Activated B cell treated with CpG ODN at 0.5 μM for 24 hours (primary cell): ENCODE measurements around the gene DERL3. TPM values are rescaled to one million over a fixed set of nuclear protein-coding genes. Genes with fewer than 3 reads are reported as not detected.
A peak's percentile ranks its signal among the peaks of the same experiment; 100 is the strongest.

ENCODE experiments used
- ATAC-seq: fragments of 200-7000 bp; cut with Tn5 transposase; one replicate; pipeline ENCODE4 v1.10.0; 2021; ENCODE audit warnings: low read depth, mild to moderate bottlenecking, moderate library complexity
- CTCF ChIA-PET: fragments of 350-600 bp; sonication (Branson Sonifier 250); formaldehyde crosslinking; loops from one replicate; lab custom pipeline; 2021; ENCODE audit warnings: antibody characterized with exemption; lab: Charles Lee
- POLR2A ChIA-PET: fragments of 350-600 bp; sonication (Branson Sonifier 250); formaldehyde crosslinking; loops from one replicate; lab custom pipeline; 2021; ENCODE audit warnings: antibody characterized with exemption; lab: Charles Lee
- DNase-seq: peaks from one replicate; pipeline ENCODE4 v3.0.0; 2022
- H3K27ac Mint-ChIP-seq: one replicate; pipeline ENCODE4 v1.8.0; 2020; ENCODE audit warnings: mixed read lengths
- H3K27me3 Mint-ChIP-seq: one replicate; pipeline ENCODE4 v1.8.0; 2021; ENCODE audit warnings: mixed read lengths
- H3K36me3 Mint-ChIP-seq: one replicate; pipeline ENCODE4 v1.8.0; 2021; ENCODE audit warnings: low read depth, mixed read lengths
- H3K4me1 Mint-ChIP-seq: one replicate; pipeline ENCODE4 v1.8.0; 2021; ENCODE audit warnings: mixed read lengths
- H3K4me3 Mint-ChIP-seq: one replicate; pipeline ENCODE4 v1.8.0; 2020; ENCODE audit warnings: mild to moderate bottlenecking, mixed read lengths
- H3K9me3 Mint-ChIP-seq: one replicate; pipeline ENCODE4 v1.8.0; 2020; ENCODE audit warnings: mixed read lengths
- intact Hi-C: fragments of 100-400 bp; cut with micrococcal nuclease; formaldehyde crosslinking; loops from one replicate; pipeline ENCODE4 v1.15.1; 2024
- total RNA-seq: library from RNA; stranded (reverse); gene quantifications from 2 replicates; pipeline ENCODE4 v1.2.3, GENCODE V29; 2022
- TF ChIP-seq, protein P1 (sequence below): fragments of 200-600 bp; IDR thresholded peaks from one replicate; pipeline ENCODE4 v1.8.0; 2022; ENCODE audit warnings: antibody characterized with exemption, mild to moderate bottlenecking

Gene DERL3
- total RNA-seq: 15.4 and 18.3 TPM in 2 replicates

DNA sequence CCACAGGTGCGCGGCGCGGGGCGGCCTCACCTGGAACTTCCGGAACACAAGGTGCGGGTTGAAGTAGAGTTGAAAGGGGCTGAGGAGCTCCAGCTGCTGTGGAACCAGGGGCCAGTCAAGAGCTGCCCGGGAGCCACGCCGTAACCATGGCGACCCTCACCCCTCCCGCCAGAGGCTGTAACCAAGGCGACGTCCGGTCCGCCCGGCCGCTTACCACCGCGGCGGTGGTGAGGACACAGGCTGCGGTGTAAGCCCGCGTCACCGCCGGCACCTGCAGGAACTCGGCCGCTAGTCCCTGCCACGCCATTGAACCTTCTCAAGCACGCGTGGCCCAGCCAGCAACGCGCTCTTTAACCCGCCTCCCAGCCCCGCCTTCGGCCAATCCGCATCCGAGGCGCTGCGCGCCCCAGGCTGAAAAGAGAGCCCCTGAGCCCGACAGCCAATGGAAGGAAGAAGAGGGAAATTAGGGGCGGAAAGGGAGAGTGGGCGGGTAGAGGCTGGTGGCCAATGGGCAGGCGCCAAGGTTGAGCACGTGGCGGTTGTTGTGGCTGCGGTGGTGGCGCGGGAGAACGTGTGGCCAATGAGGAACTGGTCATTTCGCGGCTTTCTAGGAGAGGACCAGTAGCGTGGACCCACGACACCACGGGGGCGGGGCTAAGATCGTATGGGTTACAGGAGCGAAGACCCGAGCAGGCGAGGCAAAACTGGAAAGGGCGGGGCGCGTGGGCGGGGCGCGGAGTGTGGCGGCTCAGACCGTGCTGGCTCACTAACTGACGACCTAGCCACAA lies at the start of gene DERL3:
Gene DERL3, minus strand, starts transcription at position 326 of the 788 bp plus-strand sequence. Its CDS starts 19 bp downstream, at position 307.
- Mint-ChIP-seq H3K4me1 (peaks cover 75% of the 10 kb centered on the region), H3K4me3 (peak within 1 kb of the TSS; percentile 88), H3K9me3 (no peaks in the 10 kb centered on the region), H3K36me3 (peaks cover 22% of the 10 kb centered on the region), H3K27ac (peak within 1 kb of the TSS; percentile 95), H3K27me3 (no peaks in the 10 kb centered on the region)
- ATAC-seq (peak; percentile 82), DNase-seq (peak; percentile 95)
- ChIA-PET CTCF (interaction anchor here (1.1 kb wide), 1 partner anchor 68 kb away, joined by 4 read pairs; no protein-coding TSS in a partner anchor), POLR2A (interaction anchor here (0.7 to 2.5 kb wide), 17 partner anchors 7 to 122 kb away, joined by 3 to 25 read pairs (median 5); partner anchors contain the start of genes CHCHD10, MIF, MMP11 and SLC2A11)
- TF ChIP-seq, protein P1, sequence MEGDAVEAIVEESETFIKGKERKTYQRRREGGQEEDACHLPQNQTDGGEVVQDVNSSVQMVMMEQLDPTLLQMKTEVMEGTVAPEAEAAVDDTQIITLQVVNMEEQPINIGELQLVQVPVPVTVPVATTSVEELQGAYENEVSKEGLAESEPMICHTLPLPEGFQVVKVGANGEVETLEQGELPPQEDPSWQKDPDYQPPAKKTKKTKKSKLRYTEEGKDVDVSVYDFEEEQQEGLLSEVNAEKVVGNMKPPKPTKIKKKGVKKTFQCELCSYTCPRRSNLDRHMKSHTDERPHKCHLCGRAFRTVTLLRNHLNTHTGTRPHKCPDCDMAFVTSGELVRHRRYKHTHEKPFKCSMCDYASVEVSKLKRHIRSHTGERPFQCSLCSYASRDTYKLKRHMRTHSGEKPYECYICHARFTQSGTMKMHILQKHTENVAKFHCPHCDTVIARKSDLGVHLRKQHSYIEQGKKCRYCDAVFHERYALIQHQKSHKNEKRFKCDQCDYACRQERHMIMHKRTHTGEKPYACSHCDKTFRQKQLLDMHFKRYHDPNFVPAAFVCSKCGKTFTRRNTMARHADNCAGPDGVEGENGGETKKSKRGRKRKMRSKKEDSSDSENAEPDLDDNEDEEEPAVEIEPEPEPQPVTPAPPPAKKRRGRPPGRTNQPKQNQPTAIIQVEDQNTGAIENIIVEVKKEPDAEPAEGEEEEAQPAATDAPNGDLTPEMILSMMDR: no peak
- intact Hi-C loops: loop anchor here (1.0 to 10.0 kb wide), 10 partner anchors 9 to 694 kb away; partner anchors contain the start of genes MIF, RAB36 and RSPH14

DNA sequence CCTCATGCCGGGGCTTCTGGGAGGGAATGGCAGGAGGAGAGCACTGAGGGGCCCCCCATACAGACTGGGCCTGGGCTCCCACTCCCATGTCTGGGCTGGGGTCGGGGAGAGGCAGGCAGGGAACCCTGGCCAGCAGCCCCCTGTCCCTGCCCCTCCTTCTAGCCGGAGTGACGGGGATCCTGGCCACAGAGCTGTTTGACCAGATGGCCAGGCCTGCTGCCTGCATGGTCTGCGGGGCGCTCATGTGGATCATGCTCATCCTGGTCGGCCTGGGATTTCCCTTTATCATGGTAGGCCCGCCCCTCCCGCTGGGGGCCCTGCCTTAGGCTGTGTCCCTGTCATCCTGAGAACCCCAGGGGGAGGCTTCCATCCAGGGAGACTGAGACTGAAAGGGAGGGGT lies 45.3 kb upstream of the DERL3 start:
- DNase-seq (no peak), ATAC-seq (no peak)
- POLR2A ChIA-PET: interaction anchor here (0.7 kb wide), 1 partner anchor 9 kb away, joined by 3 read pairs; no protein-coding TSS in a partner anchor
- Mint-ChIP-seq H3K27me3 (no peaks in the 10 kb centered on the region), H3K27ac (no peak overlapping the region), H3K4me3 (no peak overlapping the region), H3K9me3 (no peaks in the 10 kb centered on the region), H3K36me3 (peaks cover 37% of the 10 kb centered on the region), H3K4me1 (no peaks in the 10 kb centered on the region)
- intact Hi-C loops: no loop called here
- TF ChIP-seq, protein P1: no peak
- CTCF ChIA-PET: no interaction called here

DNA sequence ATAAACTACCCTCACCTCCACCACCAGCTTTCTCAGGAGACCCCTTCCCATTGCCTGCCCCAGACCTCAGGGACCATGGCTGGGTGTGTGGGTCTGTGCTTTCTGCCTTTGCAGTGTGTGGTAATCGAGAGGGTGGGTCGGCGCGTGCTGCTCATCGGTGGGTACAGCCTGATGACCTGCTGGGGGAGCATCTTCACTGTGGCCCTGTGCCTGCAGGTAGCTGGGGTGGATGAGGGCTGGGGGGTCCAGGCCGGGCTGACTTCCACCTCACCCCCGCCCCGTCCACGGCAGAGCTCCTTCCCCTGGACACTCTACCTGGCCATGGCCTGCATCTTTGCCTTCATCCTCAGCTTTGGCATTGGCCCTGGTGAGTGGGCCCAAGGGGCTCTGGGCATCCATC lies 44.9 kb upstream of the DERL3 start:
- no peaks in the 10 kb centered on the region for H3K27me3 Mint-ChIP-seq
- intact Hi-C loops: no loop called here
- ChIA-PET POLR2A (interaction anchor here (0.7 kb wide), 1 partner anchor 9 kb away, joined by 3 read pairs; no protein-coding TSS in a partner anchor), CTCF (no interaction called here)
- H3K4me3 Mint-ChIP-seq: no peak overlapping the region
- TF ChIP-seq, protein P1: no peak
- no peaks in the 10 kb centered on the region for H3K9me3 Mint-ChIP-seq
- H3K36me3 Mint-ChIP-seq: peaks cover 39% of the 10 kb centered on the region
- no peak for DNase-seq
- ATAC-seq: no peak
- H3K4me1 Mint-ChIP-seq: no peaks in the 10 kb centered on the region
- H3K27ac Mint-ChIP-seq: no peak overlapping the region

DNA sequence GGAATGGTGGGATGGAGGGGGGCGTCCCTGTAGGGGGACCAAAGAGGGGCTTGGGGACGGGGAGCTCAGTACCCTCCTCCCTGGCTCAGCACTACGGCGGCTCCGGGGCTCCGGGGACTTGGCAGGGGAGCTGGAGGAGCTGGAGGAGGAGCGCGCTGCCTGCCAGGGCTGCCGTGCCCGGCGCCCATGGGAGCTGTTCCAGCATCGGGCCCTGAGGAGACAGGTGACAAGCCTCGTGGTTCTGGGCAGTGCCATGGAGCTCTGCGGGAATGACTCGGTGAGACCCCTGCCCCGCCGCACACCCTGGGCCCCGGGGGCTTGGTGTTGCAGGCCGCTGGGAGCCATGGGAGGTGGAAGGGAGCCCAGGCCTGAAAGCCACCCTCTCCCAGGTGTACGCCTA lies 43.6 kb upstream of the DERL3 start:
- Mint-ChIP-seq H3K36me3 (peaks cover 50% of the 10 kb centered on the region), H3K27ac (no peak overlapping the region), H3K27me3 (no peaks in the 10 kb centered on the region), H3K4me1 (no peaks in the 10 kb centered on the region), H3K4me3 (no peak overlapping the region), H3K9me3 (no peaks in the 10 kb centered on the region)
- DNase-seq: no peak
- no peak for ATAC-seq
- intact Hi-C loops: no loop called here
- ChIA-PET CTCF (no interaction called here), POLR2A (no interaction called here)
- TF ChIP-seq, protein P1: no peak

DNA sequence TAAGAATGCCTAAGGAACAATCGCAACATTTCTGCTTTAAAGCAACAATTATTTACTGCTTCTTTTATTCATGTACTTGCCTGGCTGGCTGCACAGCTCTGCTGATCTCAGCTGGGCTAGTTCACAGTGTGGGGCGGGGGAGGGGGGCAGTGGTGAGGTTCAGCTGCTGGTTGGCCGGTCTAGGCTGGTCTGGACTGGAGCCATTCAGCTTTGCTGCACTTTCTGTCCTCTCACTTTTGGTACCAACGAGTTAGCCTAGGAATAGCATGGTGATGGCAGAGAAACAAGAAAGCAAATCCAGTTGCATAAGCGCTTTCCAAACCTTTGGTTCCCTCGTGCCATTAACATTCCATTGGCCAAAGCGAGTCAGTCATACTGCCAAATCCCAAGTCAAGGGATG lies 39.4 kb upstream of the DERL3 start:
- DNase-seq (no peak), ATAC-seq (no peak)
- intact Hi-C loops: no loop called here
- Mint-ChIP-seq H3K4me3 (no peak overlapping the region), H3K36me3 (peaks cover 72% of the 10 kb centered on the region), H3K9me3 (no peaks in the 10 kb centered on the region), H3K27ac (no peak overlapping the region), H3K27me3 (no peaks in the 10 kb centered on the region), H3K4me1 (peaks cover 3% of the 10 kb centered on the region)
- ChIA-PET CTCF (no interaction called here), POLR2A (interaction anchor here (0.6 kb wide), 1 partner anchor 20 kb away, joined by 5 read pairs; no protein-coding TSS in a partner anchor)
- TF ChIP-seq, protein P1: no peak
